Common myeloid progenitor, CD34-positive (primary cell): ENCODE data around the gene NTMT1.

Experiments
- CTCF ChIA-PET: fragments of 350-600 bp; sonication (Branson Sonifier 250); formaldehyde crosslinking; loops from one replicate; lab custom pipeline; 2021; ENCODE audit warnings: antibody characterized with exemption; lab: Charles Lee
- POLR2A ChIA-PET: fragments of 350-600 bp; sonication (Branson Sonifier 250); formaldehyde crosslinking; loops from one replicate; lab custom pipeline; 2021; ENCODE audit warnings: antibody characterized with exemption; lab: Charles Lee
- DNase-seq, 3 donors: peaks; one replicate each; pipeline versions ENCODE4 v3.0.0 to v3.0.0-alpha.2; 2013
- H3K27ac ChIP-seq, 2 experiments: 1 replicate in 1 of 2; 2 replicates in 1 of 2; pipeline ENCODE4 v1.7.0; 2013; ENCODE audit warnings: inconsistent platforms in 2 of 2, low read length in 2 of 2, mild to moderate bottlenecking in 2 of 2, low read depth in 1 of 2, moderate library complexity in 1 of 2; ENCODE audit not compliant: severe bottlenecking in 2 of 2, insufficient read depth in 1 of 2, poor library complexity in 1 of 2
- H3K27me3 ChIP-seq, 5 experiments: replicated peaks in 2 of 5; 1 replicate in 3 of 5; 2 replicates in 2 of 5; pipeline versions ENCODE4 v1.6.1 to v1.7.0; 2013; ENCODE audit warnings: low read length in 4 of 5, mild to moderate bottlenecking in 2 of 5, moderate library complexity in 2 of 5, inconsistent platforms in 1 of 5; ENCODE audit not compliant: insufficient read depth in 5 of 5, control insufficient read depth in 4 of 5
- H3K36me3 ChIP-seq, 4 experiments: 1 replicate in 2 of 4; 2 replicates in 2 of 4; pipeline versions ENCODE4 v1.6.1 to v1.7.0; 2013; ENCODE audit warnings: low read length in 3 of 4, control low read depth in 1 of 4, mild to moderate bottlenecking in 1 of 4; ENCODE audit not compliant: control insufficient read depth in 4 of 4, insufficient read depth in 4 of 4
- H3K4me1 ChIP-seq, 4 experiments: 1 replicate in 3 of 4; 2 replicates in 1 of 4; pipeline versions ENCODE4 v1.6.1 to v1.7.1; 2013; ENCODE audit warnings: low read length in 3 of 4, mild to moderate bottlenecking in 3 of 4, control low read depth in 1 of 4, inconsistent platforms in 1 of 4, moderate library complexity in 1 of 4; ENCODE audit not compliant: control insufficient read depth in 4 of 4, insufficient read depth in 4 of 4; ENCODE audit errors: control extremely low read depth in 1 of 4
- H3K4me3 ChIP-seq, 7 experiments: 1 replicate in 4 of 7; 2 replicates in 3 of 7; pipeline versions ENCODE4 v1.5.1 to v1.7.0; 2013; ENCODE audit warnings: mild to moderate bottlenecking in 7 of 7, low read length in 6 of 7, moderate library complexity in 6 of 7, inconsistent platforms in 2 of 7, low read depth in 2 of 7, control low read depth in 1 of 7; ENCODE audit not compliant: insufficient read depth in 4 of 7, control insufficient read depth in 1 of 7; ENCODE audit errors: extremely low read depth in 1 of 7
- H3K9me3 ChIP-seq, 5 experiments: 1 replicate in 4 of 5; 2 replicates in 1 of 5; pipeline versions ENCODE4 v1.6.1 to v1.7.1; 2013; ENCODE audit warnings: low read length in 4 of 5, mild to moderate bottlenecking in 2 of 5, inconsistent platforms in 1 of 5, low read depth in 1 of 5, moderate library complexity in 1 of 5; ENCODE audit not compliant: control insufficient read depth in 4 of 5, insufficient read depth in 2 of 5; ENCODE audit errors: control extremely low read depth in 1 of 5
- WGBS: methylation state at CpG from one replicate; pipeline ENCODE4 v1.1.5; 2013; ENCODE audit not compliant: insufficient coverage; 5-methylcytosine and 5-hydroxymethylcytosine counted together

NTMT1 gene

GRCh38 chr9:129613520-129614175 is 12.3 kb upstream of the NTMT1 start:
- H3K27me3 ChIP-seq, result no peaks in the 10 kb centered on the region
- no peaks in the 10 kb centered on the region for H3K36me3 ChIP-seq
- H3K27ac ChIP-seq, result no peak overlapping the region
- ChIA-PET CTCF (interaction anchor here (0.8 to 4.9 kb wide), 7 partner anchors 10 to 483 kb away, joined by 3 to 76 read pairs (median 7); partner anchors contain the start of genes C9orf50 and NTMT1), POLR2A (no interaction called here)
- peaks cover 0 to 27% (median 24%) of the 10 kb centered on the region in 4 experiments for H3K4me1 ChIP-seq
- WGBS, result 74% methylated on average over 18 of the region's 19 CpGs
- no peaks in the 10 kb centered on the region for H3K9me3 ChIP-seq
- no peak overlapping the region for H3K4me3 ChIP-seq
- DNase-seq, result no peak

DNA sequence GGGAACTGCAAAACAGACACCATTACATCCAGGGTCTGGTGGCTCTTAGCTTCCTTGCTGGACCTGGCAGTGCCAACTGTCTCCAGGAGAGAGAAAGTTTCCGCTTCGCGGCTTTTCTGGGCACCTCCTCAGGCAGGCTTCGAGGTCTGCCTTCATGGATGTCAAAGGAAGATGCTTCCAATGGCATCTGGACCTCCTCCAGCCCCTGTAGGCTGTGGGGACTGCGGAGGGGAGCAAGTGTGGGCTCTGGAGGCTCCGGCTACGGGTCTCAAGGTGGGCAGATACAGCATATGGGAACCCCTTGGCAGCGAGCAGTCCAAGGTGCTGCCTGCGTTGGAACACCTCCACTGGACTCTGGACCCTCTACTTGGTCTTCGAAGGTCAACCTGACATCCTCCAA is 11.0 kb upstream of the NTMT1 start:
- 93% methylated on average over 10 of the region's 10 CpGs for WGBS

DNA sequence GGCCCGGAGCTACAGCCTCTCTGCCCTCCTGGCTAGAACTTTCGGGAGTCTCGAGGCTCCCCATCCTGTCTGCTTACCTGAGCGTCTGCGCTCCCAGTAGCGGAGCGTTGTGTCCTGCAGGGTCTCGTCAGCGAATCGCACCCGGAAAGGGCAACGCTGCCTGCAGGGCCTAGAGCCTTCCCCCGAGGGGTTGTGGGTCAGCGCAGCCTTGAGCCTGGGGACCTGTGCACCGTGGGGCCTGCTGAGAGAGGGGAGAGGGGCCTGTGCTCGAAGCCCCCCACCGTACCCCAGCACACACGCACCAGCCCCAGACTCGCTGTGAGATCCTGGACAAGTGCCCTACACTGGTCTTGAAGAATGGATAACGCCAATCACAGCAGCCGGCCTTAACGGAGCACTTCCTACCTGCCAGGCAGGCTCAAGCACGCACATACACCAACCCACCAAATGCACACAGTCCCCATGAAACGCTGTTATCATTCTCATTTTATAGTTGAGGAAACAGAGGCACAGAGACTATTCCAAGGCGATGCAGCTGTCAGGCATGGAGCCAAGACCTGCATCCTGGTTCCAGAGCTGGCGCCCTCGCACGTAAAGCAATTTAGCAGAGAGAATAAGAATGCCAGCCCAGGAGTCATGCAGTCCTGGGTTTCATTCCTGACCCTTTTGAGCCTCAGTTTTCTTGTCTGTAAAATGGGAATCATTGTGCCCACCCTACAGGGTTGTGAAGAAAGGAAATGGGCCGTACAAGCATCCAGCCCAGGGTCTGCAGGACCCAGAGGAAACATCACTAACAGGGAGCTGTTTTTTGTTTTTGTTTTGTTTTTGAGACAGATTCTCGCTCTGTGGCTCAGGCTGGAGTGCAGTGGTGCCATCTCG is 10.3 kb upstream of the NTMT1 start:
- Histone ChIP-seq H3K4me1 (peaks cover 0 to 24% (median 21%) of the 10 kb centered on the region in 4 experiments), H3K4me3 (no peak overlapping the region), H3K9me3 (no peaks in the 10 kb centered on the region), H3K27ac (no peak overlapping the region), H3K36me3 (no peaks in the 10 kb centered on the region), H3K27me3 (peaks cover 0 to 1% (median 0%) of the 10 kb centered on the region in 5 experiments)
- no peak for DNase-seq
- WGBS, result 95% methylated on average over 26 of the region's 31 CpGs
- POLR2A ChIA-PET, result no interaction called here
- CTCF ChIA-PET, result interaction anchor here (0.7 to 4.9 kb wide), 8 partner anchors 8 to 485 kb away, joined by 3 to 76 read pairs (median 5); partner anchors contain the start of genes C9orf50 and NTMT1

More for the DNA sequence above, 11.0 kb upstream of the NTMT1 start:
- H3K4me3 ChIP-seq, result no peak overlapping the region
- CTCF ChIA-PET, result interaction anchor here (1.4 to 4.9 kb wide), 3 partner anchors 9 to 484 kb away, joined by 4 to 76 read pairs (median 7); partner anchors contain the start of genes C9orf50 and NTMT1
- no peak for DNase-seq
- no peak overlapping the region for H3K27ac ChIP-seq
- no peaks in the 10 kb centered on the region for H3K9me3 ChIP-seq
- H3K4me1 ChIP-seq, result peaks cover 0 to 20% (median 18%) of the 10 kb centered on the region in 4 experiments
- H3K27me3 ChIP-seq, result no peaks in the 10 kb centered on the region
- H3K36me3 ChIP-seq, result no peaks in the 10 kb centered on the region
- POLR2A ChIA-PET, result no interaction called here

DNA sequence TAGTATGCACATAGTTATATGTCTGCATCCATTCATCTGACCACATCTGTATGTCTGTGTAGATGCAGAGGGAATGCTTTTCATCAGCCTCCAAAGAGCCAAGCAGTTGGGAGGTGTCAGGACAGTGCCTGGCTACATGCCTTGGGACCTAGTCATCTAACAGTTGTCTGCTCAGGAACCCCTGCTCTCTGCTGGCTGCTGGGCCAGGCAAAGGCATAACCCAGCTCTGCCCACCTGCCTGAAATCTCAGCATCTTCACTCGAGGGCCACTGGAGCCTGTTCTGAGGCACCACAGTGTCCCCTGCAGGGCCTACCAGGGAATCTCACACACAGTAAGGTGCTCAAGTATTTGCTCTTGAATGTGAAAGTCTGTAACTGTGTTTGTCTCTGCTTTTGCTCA is 8.8 kb upstream of the NTMT1 start:
- Histone ChIP-seq H3K27me3 (peaks cover 0 to 4% (median 3%) of the 10 kb centered on the region in 5 experiments), H3K4me3 (no peak overlapping the region), H3K4me1 (peaks cover 0 to 21% (median 18%) of the 10 kb centered on the region in 4 experiments), H3K9me3 (no peaks in the 10 kb centered on the region), H3K36me3 (no peaks in the 10 kb centered on the region), H3K27ac (no peak overlapping the region)
- ChIA-PET POLR2A (no interaction called here), CTCF (interaction anchor here (1.4 to 1.6 kb wide), 2 partner anchors 8 to 477 kb away, joined by 5 to 6 read pairs; partner anchors contain the start of gene NTMT1)
- WGBS, result no CpG with 5 or more reads among the region's 1 CpG
- peak in 1 of 3 donors; percentile 33 for DNase-seq

DNA sequence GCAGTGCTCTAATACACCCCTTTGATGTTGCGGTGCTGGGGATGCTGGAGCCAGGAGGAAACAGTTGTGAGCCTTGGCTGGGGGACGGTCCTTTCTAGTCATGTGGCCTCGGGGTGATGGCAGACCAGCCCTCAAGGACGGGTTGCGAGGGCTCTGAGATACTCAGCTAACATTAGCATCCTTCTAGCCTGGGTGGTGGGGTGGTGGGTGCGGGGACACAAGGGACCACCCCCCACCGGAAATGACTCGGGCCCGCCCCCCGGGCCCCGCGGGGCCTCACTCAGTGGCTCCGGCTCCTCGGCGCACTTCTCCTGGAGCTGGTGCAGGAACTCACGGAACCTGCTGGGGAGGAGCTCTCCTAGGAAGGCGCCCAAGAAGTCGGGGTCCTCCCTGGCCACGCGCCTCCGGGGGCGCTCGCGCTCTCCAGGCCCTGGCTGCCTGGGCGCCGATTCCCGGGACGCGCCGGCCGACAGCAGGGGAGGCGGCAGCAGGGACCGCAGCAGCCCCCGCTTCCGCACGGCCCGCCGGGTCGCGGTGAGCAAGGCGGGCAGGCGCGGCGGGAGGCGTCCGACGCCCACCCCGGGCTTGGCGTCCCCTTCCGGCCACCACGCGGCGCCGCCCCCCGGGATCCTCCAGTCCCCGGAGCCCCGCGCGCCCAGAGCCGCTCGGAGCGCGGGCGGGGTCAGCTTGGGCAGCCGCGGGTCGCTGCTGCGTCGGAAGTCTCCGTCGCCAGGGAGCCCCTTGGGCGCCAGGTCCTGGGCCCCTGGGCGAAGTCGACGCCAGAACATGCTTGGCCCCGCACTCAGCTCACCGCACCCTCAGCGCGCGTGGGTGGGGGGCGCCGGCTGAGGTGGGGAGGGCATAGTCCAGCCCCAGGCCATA is 5.9 kb upstream of the NTMT1 start:
- H3K4me3 ChIP-seq, result peak overlapping the region; percentile 34 to 75 (median 63)
- ChIA-PET POLR2A (interaction anchor here (0.6 to 1.2 kb wide), 4 partner anchors 299 to 478 kb away, joined by 3 to 4 read pairs (median 3); partner anchors contain the start of gene IER5L), CTCF (interaction anchor here (0.6 to 7.1 kb wide), 7 partner anchors 7 to 493 kb away, joined by 3 to 76 read pairs (median 9); no protein-coding TSS in a partner anchor)
- no peaks in the 10 kb centered on the region for H3K36me3 ChIP-seq
- no peak overlapping the region for H3K27ac ChIP-seq
- peaks cover 8 to 28% (median 25%) of the 10 kb centered on the region in 4 experiments for H3K4me1 ChIP-seq
- H3K27me3 ChIP-seq, result peaks cover 0 to 4% (median 3%) of the 10 kb centered on the region in 5 experiments
- H3K9me3 ChIP-seq, result no peaks in the 10 kb centered on the region
- peak in 2 of 3 donors; percentile 52 to 62 for DNase-seq
- under 1% methylated on average over 71 of the region's 82 CpGs for whole genome bisulfite sequencing

GRCh38 chr9:129620669-129621295 is 5.2 kb upstream of the NTMT1 start, which contains the start of gene C9orf50:
TSS of gene C9orf50 (minus strand) at chr9:129621101. CDS start at chr9:129620574, 527 bp downstream.
- Histone ChIP-seq H3K27me3 (peaks cover 0 to 4% (median 3%) of the 10 kb centered on the region in 5 experiments), H3K27ac (no peak within 1 kb of the TSS), H3K4me3 (peak within 1 kb of the TSS; percentile 34 to 75 (median 63)), H3K36me3 (no peaks in the 10 kb centered on the region), H3K4me1 (peaks cover 10 to 36% (median 33%) of the 10 kb centered on the region in 4 experiments), H3K9me3 (no peaks in the 10 kb centered on the region)
- CTCF ChIA-PET, result interaction anchor here (1.0 to 7.1 kb wide), 8 partner anchors 8 to 494 kb away, joined by 3 to 76 read pairs (median 7); no protein-coding TSS in a partner anchor
- DNase-seq, result peak in 1 of 3 donors; percentile 21
- POLR2A ChIA-PET, result no interaction called here
- 34% methylated on average over 18 of the region's 21 CpGs for WGBS
